OCI-LY1 (cell line): ENCODE data around the gene GLYATL1.

Experiments
- H2AFZ ChIP-seq: fragments of 200-600 bp; sonication (generic), shearing (Covaris generic); 2 replicates; pipeline ENCODE4 v1.6.0; 2014; ENCODE audit warnings: antibody characterized with exemption, mild to moderate bottlenecking, low read length
- H3F3A ChIP-seq: fragments of 200-600 bp; sonication (generic), shearing (Covaris generic); 2 replicates; pipeline ENCODE4 v1.6.0; 2014; ENCODE audit warnings: mild to moderate bottlenecking, antibody characterized with exemption, low read length, moderate library complexity; ENCODE audit not compliant: insufficient read depth
- H3K27ac ChIP-seq: fragments of 200-600 bp; sonication (generic); 2 replicates; pipeline ENCODE4 v1.5.1; 2014; ENCODE audit warnings: low read length, mixed run types, mild to moderate bottlenecking, low read depth; ENCODE audit not compliant: poor library complexity, severe bottlenecking
- H3K27me3 ChIP-seq: fragments of 200-600 bp; sonication (generic); 2 replicates; pipeline ENCODE4 v1.6.0; 2014; ENCODE audit warnings: antibody characterized with exemption, mild to moderate bottlenecking, low read length, moderate library complexity; ENCODE audit not compliant: insufficient read depth
- H3K36me3 ChIP-seq: fragments of 200-600 bp; sonication (generic); 2 replicates; pipeline ENCODE4 v1.6.1; 2014; ENCODE audit warnings: mild to moderate bottlenecking, antibody characterized with exemption, low read length, moderate library complexity, mixed read lengths; ENCODE audit not compliant: insufficient read depth
- H3K4me1 ChIP-seq: fragments of 200-600 bp; sonication (generic); 2 replicates; pipeline ENCODE4 v1.5.1; 2014; ENCODE audit warnings: mild to moderate bottlenecking, low read length, moderate library complexity; ENCODE audit not compliant: insufficient read depth, severe bottlenecking
- H3K4me2 ChIP-seq: fragments of 200-600 bp; sonication (generic), shearing (Covaris generic); 2 replicates; pipeline ENCODE4 v1.6.1; 2014; ENCODE audit warnings: low read length
- H3K4me3 ChIP-seq: fragments of 200-600 bp; sonication (generic); 2 replicates; pipeline ENCODE4 v1.5.1; 2014; ENCODE audit warnings: low read length, low read depth, mild to moderate bottlenecking, mixed read lengths; ENCODE audit not compliant: poor library complexity, severe bottlenecking
- H3K79me2 ChIP-seq: fragments of 200-600 bp; shearing (Covaris generic); 2 replicates; pipeline ENCODE4 v1.6.1; 2016; ENCODE audit warnings: mixed run types, low read length, mixed read lengths; ENCODE audit not compliant: insufficient read depth
- H3K9ac ChIP-seq: fragments of 200-600 bp; sonication (generic), shearing (Covaris generic); 2 replicates; pipeline ENCODE4 v1.6.1; 2014; ENCODE audit warnings: mild to moderate bottlenecking, low read length, mixed read lengths
- H3K9me2 ChIP-seq: fragments of 200-600 bp; sonication (generic), shearing (Covaris generic); 2 replicates; pipeline ENCODE4 v1.6.1; 2014; ENCODE audit warnings: low read depth, mild to moderate bottlenecking, low read length, mixed read lengths
- H3K9me3 ChIP-seq: fragments of 200-600 bp; shearing (Covaris generic); 2 replicates; pipeline ENCODE4 v1.6.1; 2014; ENCODE audit warnings: low read length, mixed read lengths
- H4K20me1 ChIP-seq: fragments of 200-600 bp; sonication (generic), shearing (Covaris generic); 2 replicates; pipeline ENCODE4 v1.6.0; 2016; ENCODE audit warnings: mild to moderate bottlenecking, low read length; ENCODE audit not compliant: insufficient read depth
- EZH2 ChIP-seq: fragments of 200-600 bp; sonication (generic), shearing (Covaris generic); IDR thresholded peaks from 2 replicates; pipeline ENCODE4 v1.8.0; 2017; ENCODE audit warnings: borderline replicate concordance, mixed run types, mild to moderate bottlenecking, antibody characterized with exemption, low read length, moderate library complexity, mixed read lengths
- TF ChIP-seq, protein P1 (sequence below): fragments of 200-600 bp; sonication (generic), shearing (Covaris generic); IDR thresholded peaks from 2 replicates; pipeline ENCODE4 v1.5.1; 2017; ENCODE audit warnings: mild to moderate bottlenecking, antibody characterized with exemption, low read length, moderate library complexity, mixed read lengths

The GLYATL1 gene

DNA sequence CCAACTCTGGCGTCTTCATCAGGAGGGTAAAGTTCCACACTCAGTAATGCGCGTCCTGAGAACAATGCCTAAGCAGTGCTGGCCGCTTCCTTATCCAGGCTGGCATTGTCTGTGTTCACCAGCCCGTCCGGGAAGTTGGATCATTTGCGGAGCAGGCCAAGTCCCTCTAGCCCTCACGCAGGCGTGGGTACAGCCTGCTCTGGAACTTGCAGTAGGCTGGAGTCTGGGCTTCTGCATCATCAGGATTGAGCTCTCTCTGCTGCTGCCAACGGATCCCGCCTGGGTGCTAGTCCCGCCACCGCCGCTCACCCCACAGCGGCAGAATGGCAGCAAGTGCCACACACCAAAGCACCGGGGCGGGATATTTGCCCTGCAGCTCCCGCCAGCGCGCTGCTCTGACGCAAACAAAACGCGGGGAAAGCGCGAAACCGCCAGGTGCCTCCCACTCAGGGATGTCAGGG is 29.0 kb downstream of the GLYATL1 start:
- H3K9me3 ChIP-seq, result no peaks in the 10 kb centered on the region
- H3K27me3 ChIP-seq, result no peaks in the 10 kb centered on the region; the same call in 1 of the 2 replicates
- no peak overlapping the region for H3K4me2 ChIP-seq
- H3K4me1 ChIP-seq, result no peaks in the 10 kb centered on the region
- H3K9ac ChIP-seq, result no peak overlapping the region
- no peaks in the 10 kb centered on the region for H3K9me2 ChIP-seq
- H3F3A ChIP-seq, result no peaks in the 10 kb centered on the region
- TF ChIP-seq, protein P1, sequence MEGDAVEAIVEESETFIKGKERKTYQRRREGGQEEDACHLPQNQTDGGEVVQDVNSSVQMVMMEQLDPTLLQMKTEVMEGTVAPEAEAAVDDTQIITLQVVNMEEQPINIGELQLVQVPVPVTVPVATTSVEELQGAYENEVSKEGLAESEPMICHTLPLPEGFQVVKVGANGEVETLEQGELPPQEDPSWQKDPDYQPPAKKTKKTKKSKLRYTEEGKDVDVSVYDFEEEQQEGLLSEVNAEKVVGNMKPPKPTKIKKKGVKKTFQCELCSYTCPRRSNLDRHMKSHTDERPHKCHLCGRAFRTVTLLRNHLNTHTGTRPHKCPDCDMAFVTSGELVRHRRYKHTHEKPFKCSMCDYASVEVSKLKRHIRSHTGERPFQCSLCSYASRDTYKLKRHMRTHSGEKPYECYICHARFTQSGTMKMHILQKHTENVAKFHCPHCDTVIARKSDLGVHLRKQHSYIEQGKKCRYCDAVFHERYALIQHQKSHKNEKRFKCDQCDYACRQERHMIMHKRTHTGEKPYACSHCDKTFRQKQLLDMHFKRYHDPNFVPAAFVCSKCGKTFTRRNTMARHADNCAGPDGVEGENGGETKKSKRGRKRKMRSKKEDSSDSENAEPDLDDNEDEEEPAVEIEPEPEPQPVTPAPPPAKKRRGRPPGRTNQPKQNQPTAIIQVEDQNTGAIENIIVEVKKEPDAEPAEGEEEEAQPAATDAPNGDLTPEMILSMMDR, result no peak
- no peak for TF ChIP-seq EZH2
- H3K79me2 ChIP-seq, result no peaks in the 10 kb centered on the region
- no peaks in the 10 kb centered on the region for H3K36me3 ChIP-seq
- no peaks in the 10 kb centered on the region for H4K20me1 ChIP-seq
- no peak overlapping the region for H3K27ac ChIP-seq
- no peak overlapping the region for H2AFZ ChIP-seq
- no peak overlapping the region for H3K4me3 ChIP-seq

DNA sequence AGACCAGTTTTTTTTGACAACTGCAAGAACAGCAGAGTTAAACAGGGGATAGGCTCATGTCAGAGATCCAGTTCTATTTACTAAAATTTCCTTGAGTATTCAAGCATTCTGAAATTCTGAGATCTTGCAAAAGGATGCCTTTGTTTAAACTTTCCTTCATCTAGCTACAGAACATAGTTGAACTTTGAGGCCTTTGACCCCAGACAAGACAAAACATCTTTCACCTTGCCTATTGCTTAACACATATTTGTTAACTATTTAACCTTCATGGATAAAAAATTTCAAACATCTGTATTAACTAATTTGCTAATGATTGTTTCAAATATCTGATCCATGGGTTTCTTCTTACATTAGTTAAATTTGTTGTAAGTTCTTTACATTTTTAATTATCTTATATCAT is 38.2 kb downstream of the GLYATL1 start:
- Histone ChIP-seq H3K4me3 (no peak overlapping the region), H3K27ac (no peak overlapping the region), H3K9ac (no peak overlapping the region), H3K4me2 (no peak overlapping the region), H4K20me1 (no peaks in the 10 kb centered on the region), H3K4me1 (no peaks in the 10 kb centered on the region), H3K9me3 (no peaks in the 10 kb centered on the region), H3K9me2 (no peaks in the 10 kb centered on the region), H3F3A (no peaks in the 10 kb centered on the region), H3K27me3 (no peaks in the 10 kb centered on the region; the same call in 1 of the 2 replicates), H3K36me3 (no peaks in the 10 kb centered on the region), H3K79me2 (no peaks in the 10 kb centered on the region), H2AFZ (no peak overlapping the region)
- TF ChIP-seq EZH2, result no peak
- TF ChIP-seq, protein P1, result no peak

DNA sequence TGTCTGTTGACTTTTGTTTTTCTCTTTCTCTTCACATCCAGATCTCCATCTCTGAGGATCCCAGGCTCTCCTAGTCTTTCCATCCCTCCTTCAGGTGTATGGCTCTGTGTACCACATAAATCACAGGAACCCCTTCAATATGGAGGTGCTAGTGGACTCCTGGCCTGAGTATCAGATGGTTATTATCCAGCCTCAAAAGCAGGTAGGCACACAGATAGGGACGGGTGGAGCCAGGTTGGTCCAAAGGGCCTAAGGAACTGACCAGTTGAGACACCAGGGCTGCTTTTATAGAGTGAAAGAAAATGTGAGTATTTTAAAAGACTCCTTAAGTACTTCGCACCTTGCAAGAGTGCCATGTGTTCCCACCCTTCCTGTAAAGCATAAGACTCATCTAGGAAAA is 39.9 kb downstream of the GLYATL1 start:
- Histone ChIP-seq H2AFZ (no peak overlapping the region), H3K36me3 (no peaks in the 10 kb centered on the region), H3K79me2 (no peaks in the 10 kb centered on the region), H3F3A (no peaks in the 10 kb centered on the region), H3K27ac (no peak overlapping the region), H3K9me3 (no peaks in the 10 kb centered on the region), H3K9me2 (no peaks in the 10 kb centered on the region; the same call in 1 of the 2 replicates), H3K9ac (no peak overlapping the region), H4K20me1 (no peaks in the 10 kb centered on the region), H3K4me1 (no peaks in the 10 kb centered on the region), H3K4me2 (no peak overlapping the region), H3K27me3 (no peaks in the 10 kb centered on the region; the same call in 1 of the 2 replicates), H3K4me3 (no peak overlapping the region)
- TF ChIP-seq, protein P1, result no peak
- TF ChIP-seq EZH2, result no peak
